ENCODE measurements around the gene FASTKD3.

The FASTKD3 gene

GRCh38 chr5:7851240-7851592 lies 17.6 kb downstream of the FASTKD3 start:
- in situ Hi-C loops (cut with HindIII; ENCODE audit: low sequenced_read_pairs) = loop anchor here (25.0 kb wide), 1 partner anchor 1214 kb away; the partner anchor contains the start of genes NSUN2 and SRD5A1

DNA sequence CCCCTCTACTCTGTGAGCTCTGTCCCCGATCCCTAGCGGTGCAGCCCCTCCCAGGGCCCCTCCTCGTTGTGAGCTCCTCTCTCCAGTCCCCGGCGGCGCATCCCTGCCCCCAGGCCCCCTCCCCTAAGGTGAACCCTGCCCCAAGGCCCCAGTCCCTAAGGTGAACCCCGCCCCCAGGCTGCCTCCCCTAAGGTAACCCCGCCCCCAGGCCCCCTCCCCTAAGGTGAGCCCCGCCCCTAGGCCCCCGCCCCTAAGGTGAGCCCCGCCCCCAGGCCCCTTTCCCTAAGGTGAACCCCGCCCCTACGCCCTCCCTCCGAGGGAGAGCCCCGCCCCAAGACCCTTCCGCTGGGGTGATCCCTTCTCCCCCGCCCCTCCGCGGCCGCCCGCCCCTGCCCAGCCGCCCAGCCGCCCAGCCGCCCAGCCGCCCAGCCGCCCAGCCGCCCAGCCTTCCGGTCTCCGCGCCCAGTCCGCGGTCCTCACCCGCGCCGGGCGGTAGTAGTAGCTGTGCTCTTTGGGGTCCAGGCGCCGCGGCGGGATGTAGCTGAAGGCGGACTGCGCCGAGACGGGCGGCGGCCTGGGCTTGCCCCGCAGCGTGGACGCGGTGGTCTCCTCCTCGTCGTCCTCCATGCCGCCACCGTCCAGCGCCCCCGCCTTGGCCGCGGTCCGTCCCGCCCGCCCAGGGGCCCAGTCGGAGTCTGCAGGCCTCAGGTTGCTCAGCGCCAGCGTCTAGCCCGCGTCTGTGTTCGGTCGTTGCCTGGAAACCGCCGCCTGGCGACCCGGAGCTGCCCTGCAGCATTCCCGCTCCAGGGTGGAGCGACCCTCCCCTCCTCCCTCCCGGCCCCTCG lies 18.2 kb downstream of the FASTKD3 start, which contains the start of gene CFAP90:
Gene CFAP90 (minus strand): TSS at position 739 of the 845 bp plus-strand sequence. CDS start 112 bp downstream, at position 627.
- in situ Hi-C loops (cut with HindIII; ENCODE audit: low sequenced_read_pairs) = loop anchor here (25.0 kb wide), 1 partner anchor 1213 kb away; the partner anchor contains the start of genes NSUN2 and SRD5A1

GRCh38 chr5:7849681-7850394 lies 19.0 kb downstream of the FASTKD3 start:
- in situ Hi-C loops (cut with HindIII; ENCODE audit: low sequenced_read_pairs) = loop anchor here (25.0 kb wide), 1 partner anchor 1213 kb away; the partner anchor contains the start of genes NSUN2 and SRD5A1

- in situ Hi-C loops (cut with HindIII; ENCODE audit: low sequenced_read_pairs) = no loop called here
Observed at GRCh38 chr5:7848296-7848695, 20.5 kb downstream of the FASTKD3 start.

- in situ Hi-C loops (cut with HindIII; ENCODE audit: low sequenced_read_pairs) = no loop called here
Observed at GRCh38 chr5:7846327-7846726, 22.5 kb downstream of the FASTKD3 start.

- in situ Hi-C loops (cut with HindIII; ENCODE audit: low sequenced_read_pairs) = no loop called here
Observed at GRCh38 chr5:7845557-7845956, 23.3 kb downstream of the FASTKD3 start.

- in situ Hi-C loops (cut with HindIII; ENCODE audit: low sequenced_read_pairs) = no loop called here
Observed at GRCh38 chr5:7844901-7845300, 23.9 kb downstream of the FASTKD3 start.

DNA sequence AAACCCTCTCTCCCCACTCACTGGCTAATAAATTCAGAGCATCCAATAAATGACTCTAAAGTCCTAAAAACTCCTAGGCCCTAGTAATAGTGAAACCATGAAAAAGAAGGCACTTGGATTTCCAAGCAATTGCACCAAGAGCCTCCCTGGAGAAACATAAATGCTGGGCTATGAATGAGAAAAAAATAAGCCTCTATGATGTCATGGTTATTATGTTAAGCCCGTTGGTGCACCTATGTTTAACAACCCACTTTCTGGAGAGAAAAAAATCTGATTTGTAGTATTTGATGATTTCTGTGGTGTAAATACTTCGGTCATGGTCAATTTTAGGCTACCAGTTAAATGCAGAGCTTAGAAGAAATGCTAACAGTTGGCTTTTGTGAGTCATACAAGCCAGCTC lies 26.3 kb downstream of the FASTKD3 start:
- in situ Hi-C loops (cut with HindIII; ENCODE audit: low sequenced_read_pairs) = no loop called here

GRCh38 chr5:7837403-7837802 lies 31.4 kb downstream of the FASTKD3 start:
- in situ Hi-C loops (cut with HindIII; ENCODE audit: low sequenced_read_pairs) = no loop called here

- in situ Hi-C loops (cut with HindIII; ENCODE audit: low sequenced_read_pairs) = no loop called here
Observed at GRCh38 chr5:7834982-7835381, 33.8 kb downstream of the FASTKD3 start.

DNA sequence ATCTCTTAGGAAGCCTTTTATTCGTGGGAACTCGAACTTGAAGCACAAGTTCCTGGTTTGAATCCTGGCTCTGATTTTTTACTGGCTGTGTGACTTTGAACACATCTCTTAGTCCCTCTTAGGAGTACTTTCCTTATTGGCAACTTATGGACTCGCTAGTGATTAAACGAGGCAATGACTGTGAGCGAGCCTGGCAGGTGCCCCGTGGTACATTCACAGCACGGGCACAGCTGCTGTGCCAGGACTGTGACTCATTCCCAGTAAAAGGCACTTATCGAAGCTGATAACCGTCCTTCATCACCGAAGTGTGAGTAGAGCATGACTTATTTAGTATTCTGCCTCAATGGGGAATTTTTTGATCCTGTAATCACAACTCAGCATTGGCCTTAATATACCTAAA lies 40.6 kb downstream of the FASTKD3 start:
- in situ Hi-C loops (cut with HindIII; ENCODE audit: low sequenced_read_pairs) = no loop called here

GRCh38 chr5:7827610-7828009 lies 41.2 kb downstream of the FASTKD3 start:
- in situ Hi-C loops (cut with HindIII; ENCODE audit: low sequenced_read_pairs) = no loop called here

- in situ Hi-C loops (cut with HindIII; ENCODE audit: low sequenced_read_pairs) = no loop called here
Observed at GRCh38 chr5:7825630-7826029, 43.2 kb downstream of the FASTKD3 start.

DNA sequence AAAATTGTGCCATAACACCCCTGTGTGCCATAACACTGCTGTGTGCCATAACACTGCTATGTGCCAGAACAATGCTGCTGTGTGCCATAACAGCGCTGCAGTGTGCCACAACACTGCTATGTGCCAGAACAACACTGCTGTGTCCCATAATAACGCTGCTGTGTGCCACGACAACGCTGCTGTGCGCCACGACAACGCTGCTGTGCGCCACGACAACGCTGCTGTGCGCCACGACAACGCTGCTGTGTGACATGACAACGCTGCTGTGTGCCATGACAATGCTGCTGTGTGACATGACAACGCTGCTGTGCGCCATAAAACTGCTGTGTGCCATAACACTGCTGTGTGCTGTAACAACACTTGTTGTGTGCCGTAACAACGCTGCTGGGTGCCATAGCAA lies 43.8 kb downstream of the FASTKD3 start:
- in situ Hi-C loops (cut with HindIII; ENCODE audit: low sequenced_read_pairs) = no loop called here

DNA sequence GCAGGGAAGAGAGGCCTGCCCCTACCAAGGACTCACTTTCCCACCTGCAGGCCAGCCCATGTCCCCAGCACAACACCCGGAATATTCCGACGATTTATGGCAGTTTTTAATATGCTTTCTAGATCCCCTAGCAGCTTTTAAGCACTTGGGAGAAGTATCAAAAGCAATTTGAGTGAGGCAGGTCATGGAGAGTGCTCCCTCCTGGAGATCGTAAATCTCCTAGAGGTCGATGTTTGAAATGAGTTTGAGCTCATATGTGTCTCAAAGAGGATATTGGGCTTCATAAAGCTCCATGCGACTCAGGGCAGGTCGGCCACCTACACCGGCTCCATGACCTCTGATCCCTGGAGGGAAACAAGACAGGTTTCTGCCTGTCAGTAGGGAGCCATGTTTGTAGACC lies 45.2 kb downstream of the FASTKD3 start:
- in situ Hi-C loops (cut with HindIII; ENCODE audit: low sequenced_read_pairs) = no loop called here

GRCh38 chr5:7822449-7822848 lies 46.4 kb downstream of the FASTKD3 start:
- in situ Hi-C loops (cut with HindIII; ENCODE audit: low sequenced_read_pairs) = no loop called here

GRCh38 chr5:7816535-7816901 lies 52.3 kb downstream of the FASTKD3 start:
- in situ Hi-C loops (cut with HindIII; ENCODE audit: low sequenced_read_pairs) = no loop called here

- in situ Hi-C loops (cut with HindIII; ENCODE audit: low sequenced_read_pairs) = no loop called here
Observed at GRCh38 chr5:7815892-7816534, 52.8 kb downstream of the FASTKD3 start.

DNA sequence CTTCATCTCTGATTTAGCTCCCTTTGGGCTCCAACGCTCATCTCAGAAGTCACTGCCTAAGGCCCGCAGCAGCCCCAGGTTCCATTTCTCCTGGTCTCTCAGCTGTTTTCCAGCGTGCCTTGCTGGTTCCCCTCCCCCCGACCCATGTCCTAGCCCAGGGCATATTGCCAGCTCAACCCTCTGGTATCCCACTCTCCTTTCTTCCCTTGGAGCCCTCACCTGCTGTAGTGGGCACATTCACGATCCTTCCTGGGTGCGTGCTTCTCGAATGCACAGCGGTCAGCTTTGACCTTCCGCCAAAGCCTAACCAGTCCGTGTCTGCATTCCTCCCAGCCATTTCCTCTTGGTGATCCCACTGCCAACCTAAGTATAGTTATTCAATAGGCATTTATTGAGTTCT lies 54.0 kb downstream of the FASTKD3 start:
- in situ Hi-C loops (cut with HindIII; ENCODE audit: low sequenced_read_pairs) = no loop called here

DNA sequence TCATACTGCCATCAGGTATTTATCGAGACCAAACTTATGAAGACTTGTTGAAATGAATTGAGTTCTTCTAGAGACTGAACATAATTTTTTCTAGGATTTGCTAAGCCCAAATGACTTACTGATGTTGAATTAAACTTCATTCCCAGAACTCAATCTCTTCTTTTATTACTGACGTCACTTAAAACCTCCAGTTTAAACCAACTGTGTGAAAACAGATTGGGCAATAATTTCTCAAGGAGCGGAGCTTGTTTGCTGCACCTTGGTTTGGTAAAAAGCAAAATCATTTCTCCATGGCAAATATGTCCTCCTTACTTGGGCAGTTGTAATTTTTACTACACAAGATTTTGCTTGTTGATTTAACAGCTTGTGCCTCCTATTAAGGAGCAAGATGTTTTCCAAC lies 55.3 kb downstream of the FASTKD3 start:
- in situ Hi-C loops (cut with HindIII; ENCODE audit: low sequenced_read_pairs) = no loop called here

- in situ Hi-C loops (cut with HindIII; ENCODE audit: low sequenced_read_pairs) = no loop called here
Observed at GRCh38 chr5:7813007-7813406, 55.8 kb downstream of the FASTKD3 start.
